ENCODE measurements around the gene HIGD1C.
"Not testable (repeated sequence)": the region's sequence is repeated elsewhere in the genome, so short reads cannot be mapped to it uniquely, and the experiment has no call there.

The HIGD1C gene

DNA sequence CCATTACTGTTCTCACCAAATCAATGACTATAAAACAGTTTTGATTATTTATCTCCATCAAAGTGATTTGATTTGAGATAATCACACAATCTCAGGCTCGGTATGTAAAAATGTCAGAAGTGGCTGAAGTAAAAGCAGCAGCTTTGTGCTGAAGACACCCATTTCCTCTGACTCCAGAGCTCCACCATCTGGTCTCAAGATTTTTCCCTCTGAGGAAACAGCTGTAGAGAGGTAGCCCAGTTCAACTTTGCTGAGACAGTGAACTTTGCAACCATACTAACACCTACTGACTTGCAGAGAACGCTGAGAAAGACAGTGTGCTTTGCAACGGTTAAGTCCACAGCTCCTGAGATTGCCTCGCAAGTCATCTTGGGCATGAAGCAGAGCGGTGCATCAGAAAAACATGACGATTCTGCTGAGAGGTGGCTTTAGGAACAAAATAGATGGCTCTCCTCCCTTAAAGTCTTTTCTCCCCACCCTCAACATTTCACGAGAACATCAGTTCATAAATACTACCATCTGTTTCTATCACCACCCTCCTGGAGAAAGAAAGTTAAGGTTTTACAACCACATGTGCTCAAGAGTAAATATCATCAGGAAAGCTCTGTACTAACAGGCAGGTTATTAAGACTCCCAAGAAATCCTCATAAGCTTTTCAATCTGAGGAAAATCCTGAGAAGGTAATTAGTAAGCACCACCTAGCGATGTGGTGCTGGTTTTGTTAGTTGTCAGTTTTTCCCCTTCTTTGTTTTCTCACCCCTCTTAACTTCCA, 34.8 kb downstream of the HIGD1C start:
- DNase-seq, result no peak

DNA sequence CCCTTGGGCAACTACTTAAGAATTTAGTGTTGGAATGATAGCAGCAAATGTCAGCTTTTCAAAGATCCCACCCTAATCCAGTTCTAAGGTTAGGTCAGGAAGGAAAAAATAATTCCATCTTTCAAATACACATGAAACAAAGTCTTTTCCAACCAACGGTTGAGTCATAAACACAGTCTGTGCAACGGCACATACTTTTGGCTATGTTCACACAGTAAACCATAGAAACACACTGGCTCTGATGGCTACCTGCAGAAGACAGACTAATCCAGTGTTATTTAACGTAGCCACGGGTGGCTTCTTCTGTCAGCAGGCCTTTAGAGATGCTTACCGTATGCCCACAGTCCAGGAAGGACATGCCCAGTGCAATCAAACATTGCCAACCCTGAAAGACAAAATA, 35.7 kb downstream of the HIGD1C start:
- DNase-seq, result no peak

DNA sequence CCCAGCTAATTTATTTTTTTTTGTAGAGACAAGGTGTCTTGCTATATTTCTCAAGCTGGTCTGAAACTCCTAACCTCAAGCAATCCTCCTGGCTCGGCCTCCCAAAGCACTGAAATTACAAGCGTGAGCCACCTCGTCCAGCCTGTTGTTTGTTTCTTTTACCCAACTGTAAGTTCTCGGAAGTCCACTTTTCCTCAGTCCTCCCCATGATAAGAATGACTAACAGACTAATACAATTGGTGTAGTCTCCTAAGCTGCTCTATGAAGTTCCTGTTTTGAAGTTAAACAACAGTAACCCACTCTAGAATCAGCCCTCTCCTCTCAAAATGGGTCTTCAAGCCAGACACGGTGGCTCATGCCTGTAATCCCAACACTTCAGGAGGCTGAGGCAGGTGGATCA, 36.5 kb downstream of the HIGD1C start:
- no peak for DNase-seq

GRCh38 chr12:50990147-50990727, 37.9 kb downstream of the HIGD1C start:
- no peak for DNase-seq

GRCh38 chr12:50990791-50991190, 38.4 kb downstream of the HIGD1C start:
- DNase-seq, result no peak

GRCh38 chr12:50991291-50991690, 38.9 kb downstream of the HIGD1C start:
- DNase-seq, result no peak

DNA sequence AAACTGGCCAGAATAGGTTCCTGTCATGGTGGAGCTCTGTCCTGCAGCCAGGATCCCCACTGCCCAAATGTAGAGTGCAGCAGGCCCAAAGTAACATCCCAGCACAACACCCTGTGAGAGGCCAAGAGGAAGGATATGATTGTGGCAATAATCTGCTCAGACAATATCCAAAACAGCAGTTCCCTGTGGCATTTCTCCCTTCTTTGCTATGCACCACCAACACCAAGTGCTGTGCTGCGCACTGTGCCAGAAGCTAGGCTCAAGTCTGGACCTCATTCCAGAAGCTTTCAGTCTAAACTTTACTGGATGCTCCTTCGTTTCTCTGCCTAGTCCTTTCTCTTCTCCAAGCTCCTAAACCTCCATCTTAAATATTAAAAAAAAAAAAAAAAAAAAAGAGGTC, 40.5 kb downstream of the HIGD1C start:
- DNase-seq, result no peak

DNA sequence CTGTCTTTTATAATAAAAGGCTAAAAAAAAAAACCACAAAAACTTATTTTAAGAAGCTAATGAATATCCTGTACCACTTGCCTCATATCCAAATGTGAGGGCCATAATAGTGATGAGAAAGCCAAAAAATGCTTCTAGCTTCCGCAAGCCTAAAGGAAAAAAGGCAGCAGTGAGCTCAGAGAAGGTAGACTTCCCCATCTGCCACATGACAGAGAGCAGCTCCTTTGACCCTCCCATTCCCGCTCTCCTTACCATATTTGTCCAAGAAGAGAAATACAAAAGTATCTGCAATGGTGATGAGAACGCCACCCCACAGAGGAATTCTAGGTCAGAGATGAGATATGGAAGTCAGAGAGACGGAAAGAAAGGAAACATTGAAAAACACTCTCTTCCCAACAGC, 46.7 kb downstream of the HIGD1C start:
- DNase-seq, result no peak

- no peak for DNase-seq
Observed at GRCh38 chr12:51000245-51000644, 47.9 kb downstream of the HIGD1C start.

GRCh38 chr12:51001799-51002198, 49.5 kb downstream of the HIGD1C start:
- no peak for DNase-seq

DNA sequence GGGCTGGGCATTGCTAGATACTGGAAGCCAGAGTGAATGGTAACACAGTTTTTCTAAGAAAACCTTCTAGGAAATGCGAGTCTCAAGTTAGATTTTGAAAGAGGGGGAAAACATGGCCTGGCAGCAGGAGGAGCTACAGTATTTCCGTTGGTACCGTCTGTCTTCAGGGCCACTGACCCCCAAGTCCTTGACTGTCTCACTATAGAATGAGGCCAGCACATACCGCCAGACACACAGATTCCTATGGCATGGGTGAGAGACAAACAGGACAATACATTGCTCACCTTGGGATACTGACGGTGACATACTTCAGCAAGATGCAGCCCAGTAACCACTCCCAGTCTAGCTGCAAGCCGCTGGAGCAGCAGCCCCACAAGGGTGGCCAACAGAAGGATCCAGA, 52.2 kb downstream of the HIGD1C start:
- no peak for DNase-seq

GRCh38 chr12:51005030-51005429, 52.7 kb downstream of the HIGD1C start:
- no peak for DNase-seq

DNA sequence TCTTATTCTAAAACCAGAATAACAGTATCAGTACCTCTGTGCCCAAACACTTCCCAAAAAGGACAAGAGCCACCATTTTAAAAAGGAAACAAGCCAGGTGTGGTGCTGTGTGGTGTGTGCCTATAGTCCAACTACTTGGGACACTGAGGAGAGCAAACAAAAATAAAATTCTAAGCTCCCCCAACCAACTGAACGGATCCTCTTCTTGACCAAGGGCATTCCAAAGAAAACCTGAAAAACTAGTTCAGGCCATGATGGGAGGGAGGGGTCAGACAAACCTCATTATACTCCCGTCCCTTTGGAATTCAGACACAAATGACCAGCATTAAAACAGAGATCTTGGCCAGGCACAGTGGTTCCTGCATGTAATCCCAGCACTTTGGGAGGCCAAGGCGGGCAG, 53.3 kb downstream of the HIGD1C start:
- no peak for DNase-seq

DNA sequence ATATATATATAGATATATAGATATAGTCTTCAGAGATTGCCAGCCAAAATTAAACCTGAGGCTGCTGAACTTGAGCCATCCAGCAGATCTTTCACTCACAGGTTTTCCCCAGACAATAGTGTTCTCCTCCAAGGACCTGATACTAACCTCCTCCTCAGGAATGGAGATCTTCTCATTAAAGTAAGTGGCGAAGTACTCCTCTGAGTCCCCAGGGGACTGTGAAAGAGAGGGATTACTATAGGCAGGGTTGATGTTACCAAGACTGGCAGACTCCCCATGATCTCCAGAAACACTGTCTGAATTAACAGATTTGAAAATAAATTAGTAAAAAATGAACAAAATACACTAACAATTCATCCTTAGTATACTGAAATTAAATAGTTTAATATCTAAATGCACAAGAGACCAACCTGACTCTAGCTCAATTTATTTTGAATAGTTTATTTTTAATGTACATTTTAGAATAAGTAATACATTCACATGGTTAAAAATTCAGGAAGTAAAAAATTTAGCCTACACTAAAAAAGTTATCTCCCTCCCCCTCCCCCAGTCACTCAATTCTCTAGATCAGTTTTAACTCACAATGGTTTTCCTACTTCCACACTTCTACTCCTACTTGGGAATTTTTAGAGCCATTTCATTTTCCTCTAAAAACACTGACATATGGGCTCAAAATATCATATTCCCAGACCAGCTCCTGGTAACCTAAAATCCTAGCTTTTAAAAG, 56.1 kb downstream of the HIGD1C start:
- DNase-seq, result no peak

DNA sequence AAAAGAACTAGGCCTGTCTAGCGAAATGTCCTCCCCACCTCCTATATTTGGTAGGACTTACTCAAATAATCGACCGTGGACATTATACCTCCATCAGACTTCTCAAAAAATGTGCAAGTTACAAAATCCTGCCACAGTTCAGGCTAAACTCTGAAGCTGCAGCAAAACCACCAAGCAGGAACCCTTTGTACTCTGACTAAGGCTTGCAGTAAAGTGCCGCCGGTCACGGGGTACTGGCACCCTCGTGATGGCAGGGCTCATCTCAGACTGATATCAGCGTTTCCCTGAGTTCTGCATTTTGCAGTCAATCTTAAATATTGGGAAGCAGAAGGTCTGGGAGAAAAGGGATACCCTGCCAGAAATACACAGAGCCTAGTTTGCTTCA, 56.7 kb downstream of the HIGD1C start:
- peak in 1 of 2 donors; percentile 41 for DNase-seq

DNA sequence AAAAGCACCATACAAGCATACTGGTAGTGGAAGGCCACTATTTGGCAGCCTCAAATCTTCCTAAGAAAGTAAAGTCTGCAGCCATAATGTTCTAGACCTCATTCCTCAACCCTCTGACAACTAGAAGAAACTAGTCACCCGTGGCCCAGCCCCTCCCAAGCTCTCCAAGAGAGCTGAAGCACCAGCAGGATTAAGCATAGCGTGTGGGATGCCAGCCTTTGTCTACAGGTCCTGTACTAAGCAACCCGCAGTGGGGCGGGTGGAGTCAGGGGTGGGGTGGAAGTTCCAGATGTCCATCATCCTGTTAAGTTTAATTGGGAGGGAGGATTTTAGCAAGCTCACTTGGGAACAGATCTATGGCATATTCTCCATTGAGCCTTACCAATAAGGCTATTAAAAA, 59.6 kb downstream of the HIGD1C start:
- DNase-seq, result no peak

- no peak for DNase-seq
Observed at GRCh38 chr12:51012570-51013236, 60.4 kb downstream of the HIGD1C start.

- DNase-seq, result no peak
Observed at GRCh38 chr12:51013441-51013840, 61.1 kb downstream of the HIGD1C start.

DNA sequence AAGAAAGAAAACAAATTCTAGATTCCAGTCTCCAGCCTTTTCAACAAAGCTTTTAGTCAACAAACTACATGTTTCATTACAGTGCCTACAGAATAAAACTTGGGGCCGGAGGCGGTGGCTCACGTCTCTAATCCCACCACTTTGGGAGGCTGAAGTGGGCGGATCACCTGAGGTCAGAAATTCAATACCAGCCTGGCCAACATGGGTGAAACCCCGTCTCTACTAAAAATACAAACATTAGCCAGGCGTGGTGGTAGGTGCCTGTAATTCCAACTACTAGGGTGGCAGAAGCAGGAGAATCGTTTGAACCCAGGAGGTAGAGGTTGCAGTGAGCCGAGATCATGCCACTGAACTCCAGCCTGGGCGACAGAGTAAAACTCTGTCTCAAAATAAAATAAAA, 62.1 kb downstream of the HIGD1C start:
- DNase-seq, result not testable (repeated sequence)

DNA sequence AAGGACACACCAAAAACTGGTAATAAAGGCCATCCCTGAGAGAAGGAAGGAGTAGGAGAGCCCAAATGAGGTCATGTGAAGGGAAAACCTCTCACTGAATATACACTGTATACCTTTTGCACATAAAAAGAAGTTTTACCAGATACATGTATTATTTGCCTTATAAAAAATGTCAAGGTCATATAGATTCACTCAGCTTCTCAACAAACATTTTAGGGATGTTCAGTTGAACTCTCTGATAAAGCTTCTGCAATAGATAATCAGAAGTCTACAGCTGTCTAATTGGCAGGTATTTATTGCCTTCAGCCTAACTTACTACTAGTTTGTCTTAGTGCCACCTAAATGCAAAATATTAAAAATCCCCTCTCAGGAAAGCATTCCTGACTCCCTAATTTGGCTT, 65.1 kb downstream of the HIGD1C start:
- DNase-seq, result no peak

DNA sequence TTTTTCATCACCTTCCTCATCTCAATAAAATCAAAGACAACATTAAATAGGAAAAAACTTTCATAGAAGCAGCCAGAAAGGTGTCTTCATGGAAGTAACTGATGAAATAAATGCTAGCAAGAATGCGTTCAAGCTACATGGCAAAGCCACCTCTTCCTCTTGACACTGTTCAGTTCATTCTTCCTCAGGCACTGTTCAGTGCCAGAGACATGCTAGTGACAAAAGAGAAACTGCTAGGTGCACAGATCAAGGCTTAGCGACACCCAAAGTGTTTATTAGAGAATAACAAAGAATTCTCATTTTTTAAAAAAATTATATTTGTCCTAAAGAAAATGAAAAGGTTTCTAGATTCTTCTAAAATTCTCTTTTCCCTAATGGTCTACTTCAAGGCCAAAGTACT, 66.6 kb downstream of the HIGD1C start:
- DNase-seq, result no peak

DNA sequence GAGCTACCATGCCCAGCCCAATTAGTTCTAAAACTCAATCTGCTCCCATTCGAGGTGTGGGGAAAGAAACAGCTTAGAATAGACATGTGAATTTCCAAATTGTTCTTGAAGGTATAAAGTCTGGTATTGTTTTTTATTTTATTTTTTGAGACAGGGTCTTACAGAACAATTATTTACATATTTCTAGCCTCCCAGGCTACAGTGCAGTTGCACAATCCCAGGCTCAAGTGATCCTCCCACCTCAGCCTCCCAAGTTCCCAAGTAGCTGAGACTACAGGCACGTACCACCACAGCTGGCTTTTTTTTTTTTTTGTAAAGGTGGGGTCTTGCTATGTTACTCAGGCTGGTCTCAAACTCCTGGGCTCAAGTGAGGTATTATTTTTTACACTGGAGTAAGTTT, 67.6 kb downstream of the HIGD1C start:
- DNase-seq, result no peak

All from stimulated activated CD4-positive, alpha-beta T cell treated with anti-CD3 and anti-CD28 coated beads, Interleukin-2, amount 100 ng/mL, for 48 hours (primary cell).